GM21423 (cell line): ENCODE results near the gene C14orf180.
"Not testable (repeated sequence)": the region's sequence is repeated elsewhere in the genome, so short reads cannot be mapped to it uniquely, and the experiment has no call there.

Source experiments
- ATAC-seq: cut with Tn5 transposase; IDR thresholded peaks from one replicate; pipeline ENCODE4 v1.9.1; 2021; ENCODE audit warnings: mild to moderate bottlenecking, moderate library complexity; ENCODE audit not compliant: unreplicated experiment

Gene C14orf180

GRCh38 chr14:104603711-104604401 is 24.3 kb downstream of the C14orf180 start:
- ATAC-seq: no peak

GRCh38 chr14:104604458-104605449 is 25.2 kb downstream of the C14orf180 start, which contains the start of gene TMEM179:
TMEM179 (minus strand) TSS chr14:104604772; CDS start chr14:104604741, 31 bp downstream.
- no peak for ATAC-seq

GRCh38 chr14:104609666-104610065 is 30.1 kb downstream of the C14orf180 start:
- no peak for ATAC-seq

- ATAC-seq: no peak
Observed at GRCh38 chr14:104610749-104611310, 31.3 kb downstream of the C14orf180 start.

- no peak for ATAC-seq
Observed at GRCh38 chr14:104611881-104612280, 32.3 kb downstream of the C14orf180 start.

- no peak for ATAC-seq
Observed at GRCh38 chr14:104614126-104614812, 34.7 kb downstream of the C14orf180 start.

- no peak for ATAC-seq
Observed at GRCh38 chr14:104624939-104625338, 45.4 kb downstream of the C14orf180 start.

GRCh38 chr14:104632781-104633180 is 53.2 kb downstream of the C14orf180 start:
- ATAC-seq: no peak

- ATAC-seq: no peak
Observed at GRCh38 chr14:104633276-104634137, 53.9 kb downstream of the C14orf180 start.

GRCh38 chr14:104634138-104634760 is 54.7 kb downstream of the C14orf180 start:
- no peak for ATAC-seq

- no peak for ATAC-seq
Observed at GRCh38 chr14:104634886-104635570, 55.5 kb downstream of the C14orf180 start.

GRCh38 chr14:104635717-104636116 is 56.2 kb downstream of the C14orf180 start:
- no peak for ATAC-seq

GRCh38 chr14:104636131-104636530 is 56.6 kb downstream of the C14orf180 start:
- no peak for ATAC-seq

- not testable (repeated sequence) for ATAC-seq
Observed at GRCh38 chr14:104636846-104637545, 57.4 kb downstream of the C14orf180 start.

- no peak for ATAC-seq
Observed at GRCh38 chr14:104637546-104638003, 58.0 kb downstream of the C14orf180 start.

GRCh38 chr14:104638190-104638589 is 58.6 kb downstream of the C14orf180 start:
- no peak for ATAC-seq

GRCh38 chr14:104638927-104639450 is 59.4 kb downstream of the C14orf180 start:
- ATAC-seq: no peak

- no peak for ATAC-seq
Observed at GRCh38 chr14:104639471-104639870, 59.9 kb downstream of the C14orf180 start.
